ENCODE measurements around the gene C22orf23. TPM values are rescaled to one million over a fixed set of nuclear protein-coding genes. Genes with fewer than 3 reads are reported as not detected.
"Not testable (repeated sequence)": the region's sequence is repeated elsewhere in the genome, so short reads cannot be mapped to it uniquely, and the experiment has no call there.

The C22orf23 gene
- total RNA-seq, 1 experiment from 2014 or later: 0.47 TPM

DNA sequence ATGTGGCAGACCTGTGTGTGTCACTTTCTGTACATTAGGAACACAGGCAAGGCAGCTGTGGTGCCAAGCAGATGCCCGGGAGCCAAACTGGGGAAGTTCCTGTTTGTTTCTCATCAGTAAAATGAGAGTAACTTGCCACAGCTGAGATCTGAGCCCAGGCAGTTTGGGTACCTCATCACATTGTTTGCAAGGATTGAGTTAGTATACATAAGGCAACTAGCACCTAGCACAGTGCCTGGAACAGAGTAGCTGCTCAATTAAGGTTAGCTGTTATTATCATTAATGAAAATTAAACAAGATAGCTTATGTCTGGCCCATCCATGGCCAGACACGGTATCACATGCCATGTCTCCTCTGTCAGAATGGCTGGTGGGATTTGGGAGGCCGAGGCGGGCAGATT, 23.1 kb upstream of the C22orf23 start:
- no peak overlapping the region for H3K4me2 ChIP-seq (ENCODE audit: low read length)
- no peak overlapping the region for H2AFZ ChIP-seq (ENCODE audit: low read depth, low read length, poor library complexity, severe bottlenecking)

DNA sequence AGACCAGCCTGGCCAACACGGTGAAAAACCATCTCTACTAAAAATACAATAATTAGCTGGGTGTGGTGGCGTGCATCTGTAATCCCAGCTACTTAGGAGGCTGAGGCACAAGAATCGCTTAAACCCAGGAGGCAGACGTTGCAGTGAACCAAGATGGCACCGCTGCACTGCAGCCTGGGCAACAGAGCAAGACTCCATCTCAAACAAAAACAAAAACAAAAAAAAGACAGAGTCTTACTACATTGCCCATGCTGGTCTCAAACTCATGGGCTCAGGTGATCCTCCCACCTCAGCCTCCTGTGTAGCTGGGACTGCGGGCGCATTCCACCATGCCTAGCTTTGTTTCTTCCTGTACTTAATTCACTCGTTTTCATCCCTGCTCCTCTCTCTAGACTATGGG, 22.6 kb upstream of the C22orf23 start:
- H3K36me3 ChIP-seq (ENCODE audit: control insufficient read depth in 1 of 2, insufficient read depth in 2 of 2, low read length in 2 of 2); H3K4me3 ChIP-seq (replicated peaks in 1 of 2; ENCODE audit: low read depth in 1 of 2, low read length in 2 of 2); H3K9me2 ChIP-seq (ENCODE audit: insufficient read depth); H3K27me3 ChIP-seq (ENCODE audit: insufficient read depth, low read length); H3K4me1 ChIP-seq (ENCODE audit: control insufficient read depth in 1 of 2, insufficient read depth in 2 of 2, low read length in 2 of 2); DNase-seq (ENCODE audit: low read depth, low spot score); H3K9ac ChIP-seq (ENCODE audit: low read length); H3K27ac ChIP-seq (ENCODE audit: low read depth, low read length); BruUV-seq (replicated peaks); H3K9me3 ChIP-seq (ENCODE audit: control insufficient read depth in 1 of 2, insufficient read depth in 1 of 2, low read depth in 1 of 2, low read length in 2 of 2); intact Hi-C loops (cut with micrococcal nuclease); H2AFZ ChIP-seq (ENCODE audit: low read depth, low read length, poor library complexity, severe bottlenecking); CTCF ChIA-PET; H4K20me1 ChIP-seq (ENCODE audit: insufficient read depth); RAD21 ChIA-PET (ENCODE audit: low non-redundant PET in 1 of 2, low total read pairs in 2 of 2, uncharacterized antibody in 2 of 2, unreplicated experiment in 2 of 2); ATAC-seq; POLR2A ChIA-PET; H3K79me2 ChIP-seq (ENCODE audit: insufficient read depth, low read length); H3K4me2 ChIP-seq (ENCODE audit: low read length): not testable (repeated sequence)

More for the DNA sequence above, 23.1 kb upstream of the C22orf23 start:
- intact Hi-C loops (cut with micrococcal nuclease): no loop called here
- H3K4me3 ChIP-seq (replicated peaks in 1 of 2; ENCODE audit: low read depth in 1 of 2, low read length in 2 of 2): no peak overlapping the region
- H3K27me3 ChIP-seq (ENCODE audit: insufficient read depth, low read length): no peaks in the 10 kb centered on the region
- H3K27ac ChIP-seq (ENCODE audit: low read depth, low read length): no peak overlapping the region
- ChIA-PET CTCF (no interaction called here), RAD21 (ENCODE audit: low non-redundant PET in 1 of 2, low total read pairs in 2 of 2, uncharacterized antibody in 2 of 2, unreplicated experiment in 2 of 2) (no interaction called here), POLR2A (no interaction called here)
- no peak overlapping the region for H3K9ac ChIP-seq (ENCODE audit: low read length)
- no peaks in the 10 kb centered on the region for H3K79me2 ChIP-seq (ENCODE audit: insufficient read depth, low read length)
- no peaks in the 10 kb centered on the region for H4K20me1 ChIP-seq (ENCODE audit: insufficient read depth)
- H3K9me3 ChIP-seq (ENCODE audit: control insufficient read depth in 1 of 2, insufficient read depth in 1 of 2, low read depth in 1 of 2, low read length in 2 of 2): no peaks in the 10 kb centered on the region
- no peaks in the 10 kb centered on the region for H3K4me1 ChIP-seq (ENCODE audit: control insufficient read depth in 1 of 2, insufficient read depth in 2 of 2, low read length in 2 of 2)
- TF ChIP-seq ZFX (IDR thresholded peaks at IDR 0.05): no peak
- TF ChIP-seq RAD21 (IDR thresholded peaks at IDR 0.05; ENCODE audit: low read depth): no peak
- TF ChIP-seq, protein P1, sequence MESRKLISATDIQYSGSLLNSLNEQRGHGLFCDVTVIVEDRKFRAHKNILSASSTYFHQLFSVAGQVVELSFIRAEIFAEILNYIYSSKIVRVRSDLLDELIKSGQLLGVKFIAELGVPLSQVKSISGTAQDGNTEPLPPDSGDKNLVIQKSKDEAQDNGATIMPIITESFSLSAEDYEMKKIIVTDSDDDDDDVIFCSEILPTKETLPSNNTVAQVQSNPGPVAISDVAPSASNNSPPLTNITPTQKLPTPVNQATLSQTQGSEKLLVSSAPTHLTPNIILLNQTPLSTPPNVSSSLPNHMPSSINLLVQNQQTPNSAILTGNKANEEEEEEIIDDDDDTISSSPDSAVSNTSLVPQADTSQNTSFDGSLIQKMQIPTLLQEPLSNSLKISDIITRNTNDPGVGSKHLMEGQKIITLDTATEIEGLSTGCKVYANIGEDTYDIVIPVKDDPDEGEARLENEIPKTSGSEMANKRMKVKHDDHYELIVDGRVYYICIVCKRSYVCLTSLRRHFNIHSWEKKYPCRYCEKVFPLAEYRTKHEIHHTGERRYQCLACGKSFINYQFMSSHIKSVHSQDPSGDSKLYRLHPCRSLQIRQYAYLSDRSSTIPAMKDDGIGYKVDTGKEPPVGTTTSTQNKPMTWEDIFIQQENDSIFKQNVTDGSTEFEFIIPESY (IDR thresholded peaks at IDR 0.05; ENCODE audit: extremely low read depth, insufficient replicate concordance, low read length): no peak
- no peak for TF ChIP-seq EZH2phosphoT487 (IDR thresholded peaks at IDR 0.05; ENCODE audit: borderline replicate concordance)
- no peak for TF ChIP-seq YY1 (IDR thresholded peaks at IDR 0.05; ENCODE audit: extremely low read depth, insufficient replicate concordance, low read depth, low read length)
- no peak for TF ChIP-seq ZNF274 (IDR thresholded peaks at IDR 0.05; ENCODE audit: low read depth, low read length)
- TF ChIP-seq FOSL1 (IDR thresholded peaks at IDR 0.05; ENCODE audit: low read depth): no peak
- TF ChIP-seq, protein P2, sequence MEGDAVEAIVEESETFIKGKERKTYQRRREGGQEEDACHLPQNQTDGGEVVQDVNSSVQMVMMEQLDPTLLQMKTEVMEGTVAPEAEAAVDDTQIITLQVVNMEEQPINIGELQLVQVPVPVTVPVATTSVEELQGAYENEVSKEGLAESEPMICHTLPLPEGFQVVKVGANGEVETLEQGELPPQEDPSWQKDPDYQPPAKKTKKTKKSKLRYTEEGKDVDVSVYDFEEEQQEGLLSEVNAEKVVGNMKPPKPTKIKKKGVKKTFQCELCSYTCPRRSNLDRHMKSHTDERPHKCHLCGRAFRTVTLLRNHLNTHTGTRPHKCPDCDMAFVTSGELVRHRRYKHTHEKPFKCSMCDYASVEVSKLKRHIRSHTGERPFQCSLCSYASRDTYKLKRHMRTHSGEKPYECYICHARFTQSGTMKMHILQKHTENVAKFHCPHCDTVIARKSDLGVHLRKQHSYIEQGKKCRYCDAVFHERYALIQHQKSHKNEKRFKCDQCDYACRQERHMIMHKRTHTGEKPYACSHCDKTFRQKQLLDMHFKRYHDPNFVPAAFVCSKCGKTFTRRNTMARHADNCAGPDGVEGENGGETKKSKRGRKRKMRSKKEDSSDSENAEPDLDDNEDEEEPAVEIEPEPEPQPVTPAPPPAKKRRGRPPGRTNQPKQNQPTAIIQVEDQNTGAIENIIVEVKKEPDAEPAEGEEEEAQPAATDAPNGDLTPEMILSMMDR (IDR thresholded peaks at IDR 0.05 in 2 of 3, conservative IDR thresholded peaks at IDR 0.05 in 1 of 3; ENCODE audit: borderline replicate concordance in 1 of 3, insufficient read depth in 1 of 3, low read depth in 2 of 3, low read length in 2 of 3): no peak
- H3K36me3 ChIP-seq (ENCODE audit: control insufficient read depth in 1 of 2, insufficient read depth in 2 of 2, low read length in 2 of 2): no peaks in the 10 kb centered on the region
- BruUV-seq (replicated peaks): no TSS peak
- no peaks in the 10 kb centered on the region for H3K9me2 ChIP-seq (ENCODE audit: insufficient read depth)
- ATAC-seq: no peak
- no peak for DNase-seq (ENCODE audit: low read depth, low spot score)
